HG02642 (cell line): ENCODE data around the gene SIRT5.

Experiments used
- ATAC-seq: cut with Tn5 transposase; IDR thresholded peaks from one replicate; pipeline ENCODE4 v1.9.1; 2021; ENCODE audit warnings: mild to moderate bottlenecking; ENCODE audit not compliant: unreplicated experiment, poor library complexity

SIRT5 gene

GRCh38 chr6:13548500-13549210 lies 25.7 kb upstream of the SIRT5 start:
- no peak for ATAC-seq

DNA sequence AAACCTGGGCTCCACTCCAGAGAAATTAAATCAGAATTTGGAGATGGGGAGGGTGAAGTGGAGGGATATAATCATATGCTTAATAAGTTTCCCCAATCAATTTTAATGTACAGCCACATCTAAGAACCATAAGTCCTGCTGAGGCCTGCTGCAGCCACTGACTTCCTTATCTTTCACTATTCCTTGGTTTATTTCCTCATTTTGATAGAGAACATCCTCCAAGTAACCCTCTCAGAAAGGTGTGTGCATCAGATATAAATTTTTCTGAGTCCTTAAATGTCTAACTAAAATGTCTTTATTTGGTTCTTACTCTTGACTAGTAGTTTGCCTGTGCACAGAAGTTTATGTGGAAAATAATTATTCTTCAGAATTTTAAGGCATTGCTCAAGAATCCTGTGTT lies 23.7 kb upstream of the SIRT5 start:
- no peak for ATAC-seq

GRCh38 chr6:13553646-13554045 lies 20.8 kb upstream of the SIRT5 start:
- ATAC-seq: no peak

- no peak for ATAC-seq
Measured at GRCh38 chr6:13554929-13555333, 19.5 kb upstream of the SIRT5 start.

DNA sequence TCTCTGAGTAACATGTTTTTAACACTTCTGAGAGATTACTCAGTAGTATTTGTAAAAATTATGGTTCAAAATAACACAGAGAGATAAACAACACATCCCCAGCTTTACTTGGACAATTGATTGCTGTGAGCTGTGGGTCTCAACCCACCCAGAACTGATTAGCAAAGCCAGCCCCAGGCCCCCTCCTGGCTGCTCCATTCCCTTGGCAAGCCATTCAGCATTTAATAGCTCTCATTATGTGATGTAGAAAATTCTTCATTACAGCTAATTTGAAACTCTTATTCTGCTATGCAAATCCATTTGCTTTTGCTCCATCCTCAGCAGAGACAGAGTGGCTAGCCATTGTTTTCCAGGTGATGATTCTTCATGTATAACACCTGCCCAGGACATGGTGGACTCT lies 16.6 kb upstream of the SIRT5 start:
- no peak for ATAC-seq

DNA sequence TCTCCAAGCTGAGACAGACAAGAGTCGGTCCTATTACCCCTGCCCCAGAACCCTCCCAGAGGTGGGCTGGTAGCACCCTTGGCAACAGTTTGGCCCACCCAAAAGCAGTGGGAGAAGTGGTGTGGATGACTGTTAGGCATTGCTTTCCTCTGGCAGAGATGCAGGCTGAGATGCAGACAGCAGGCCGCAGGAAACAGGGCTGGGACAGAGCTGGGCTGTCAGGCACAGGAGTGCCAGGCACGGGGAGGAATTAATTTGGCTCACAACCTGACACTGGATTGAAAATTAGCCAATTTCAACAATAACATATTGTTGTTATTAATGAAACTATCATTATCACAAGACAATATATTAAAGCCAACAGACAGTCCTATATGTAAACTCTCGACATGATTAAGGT lies 15.7 kb upstream of the SIRT5 start:
- no peak for ATAC-seq

- no peak for ATAC-seq
Measured at GRCh38 chr6:13559251-13559650, 15.2 kb upstream of the SIRT5 start.

- ATAC-seq: no peak
Measured at GRCh38 chr6:13559968-13560650, 14.3 kb upstream of the SIRT5 start.

GRCh38 chr6:13560651-13561044 lies 13.8 kb upstream of the SIRT5 start:
- ATAC-seq: no peak

DNA sequence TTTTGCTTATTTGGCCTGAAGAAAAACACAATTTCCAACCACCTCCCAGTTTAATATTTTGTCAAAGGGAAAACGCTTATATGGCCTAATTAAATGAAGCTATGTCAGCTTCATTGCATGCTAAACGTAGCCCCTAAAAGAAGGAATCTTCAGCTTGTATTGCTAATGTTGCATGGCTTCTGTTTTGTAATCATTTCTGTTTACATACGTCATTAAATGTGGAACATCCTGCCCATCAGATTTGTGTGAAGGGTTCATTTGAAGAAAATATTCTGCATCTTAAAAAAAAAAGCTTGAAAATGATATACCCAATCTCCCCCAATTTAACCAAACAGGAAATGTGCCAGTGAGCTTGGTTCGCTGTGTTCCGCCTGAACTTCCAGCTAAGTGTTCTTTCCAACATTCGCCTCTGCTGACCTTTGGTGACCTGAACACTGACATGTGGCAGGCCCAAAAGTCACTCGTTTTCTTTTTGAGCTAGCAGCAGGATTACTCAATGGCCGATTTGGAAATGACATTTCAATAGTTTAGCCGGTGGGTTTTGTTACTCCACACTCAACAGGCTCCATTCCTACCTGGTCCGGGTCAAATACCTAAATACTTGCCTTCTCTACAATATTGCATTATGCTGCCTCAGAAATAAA lies 12.7 kb upstream of the SIRT5 start:
- no peak for ATAC-seq

DNA sequence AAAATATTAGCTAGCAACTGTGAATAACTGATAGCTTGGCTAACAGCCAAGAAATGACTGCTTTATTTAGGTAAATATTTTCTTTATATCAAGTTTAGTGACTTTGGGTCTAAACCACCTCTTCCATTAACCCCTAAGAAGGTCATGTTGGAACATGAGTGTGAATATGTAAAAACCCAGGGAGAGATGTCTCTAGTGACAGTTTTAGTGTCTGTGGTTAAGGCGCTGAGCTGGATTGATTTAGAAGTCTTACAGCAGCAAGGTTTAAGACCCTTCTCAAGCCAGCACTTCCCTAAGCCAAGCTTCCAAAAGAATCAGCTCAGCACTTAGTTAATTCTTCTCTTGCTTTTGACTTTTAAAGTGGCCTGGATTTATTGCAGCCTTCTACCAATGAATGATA lies 11.4 kb upstream of the SIRT5 start:
- no peak for ATAC-seq

GRCh38 chr6:13565921-13566320 lies 8.5 kb upstream of the SIRT5 start:
- no peak for ATAC-seq

GRCh38 chr6:13566500-13566899 lies 7.9 kb upstream of the SIRT5 start:
- ATAC-seq: no peak

DNA sequence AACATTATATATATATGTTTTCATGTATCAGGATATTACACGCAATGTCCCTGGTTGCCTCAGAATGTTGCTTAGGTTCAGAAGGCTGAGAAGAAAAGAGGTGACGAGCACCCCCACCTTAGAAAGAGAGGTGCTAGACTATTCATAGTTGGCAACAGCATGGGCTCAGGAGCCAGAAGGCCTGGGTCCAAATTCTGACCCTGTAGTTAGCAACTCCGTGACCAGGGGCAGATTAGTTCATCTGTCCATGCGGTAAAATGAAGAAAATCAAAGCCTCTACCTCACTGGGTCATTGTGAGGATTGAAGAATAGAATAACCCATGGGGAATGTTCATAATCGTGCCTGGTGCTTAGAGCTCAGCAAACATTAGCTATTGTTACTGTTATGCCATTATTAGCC lies 5.4 kb upstream of the SIRT5 start:
- ATAC-seq: no peak

DNA sequence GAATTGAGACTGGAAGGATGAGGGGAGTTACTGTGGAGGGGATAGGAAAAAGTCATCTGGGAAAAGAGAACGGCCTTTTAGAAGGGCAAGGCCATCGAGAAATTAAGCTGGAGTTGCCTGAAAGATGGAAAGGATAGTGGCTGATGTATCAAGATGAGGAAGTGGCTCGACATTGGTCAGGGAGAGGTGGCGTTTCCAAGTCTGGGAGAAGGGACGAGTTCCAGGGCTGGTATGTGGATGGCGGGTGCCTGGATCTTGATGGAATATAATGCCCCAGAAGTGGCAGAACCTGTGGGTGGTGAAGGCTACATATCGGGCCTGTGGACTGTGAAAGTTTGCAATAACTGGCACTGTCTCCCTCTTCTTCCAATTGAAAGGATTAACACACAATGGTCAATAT lies 2.2 kb upstream of the SIRT5 start:
- no peak for ATAC-seq

DNA sequence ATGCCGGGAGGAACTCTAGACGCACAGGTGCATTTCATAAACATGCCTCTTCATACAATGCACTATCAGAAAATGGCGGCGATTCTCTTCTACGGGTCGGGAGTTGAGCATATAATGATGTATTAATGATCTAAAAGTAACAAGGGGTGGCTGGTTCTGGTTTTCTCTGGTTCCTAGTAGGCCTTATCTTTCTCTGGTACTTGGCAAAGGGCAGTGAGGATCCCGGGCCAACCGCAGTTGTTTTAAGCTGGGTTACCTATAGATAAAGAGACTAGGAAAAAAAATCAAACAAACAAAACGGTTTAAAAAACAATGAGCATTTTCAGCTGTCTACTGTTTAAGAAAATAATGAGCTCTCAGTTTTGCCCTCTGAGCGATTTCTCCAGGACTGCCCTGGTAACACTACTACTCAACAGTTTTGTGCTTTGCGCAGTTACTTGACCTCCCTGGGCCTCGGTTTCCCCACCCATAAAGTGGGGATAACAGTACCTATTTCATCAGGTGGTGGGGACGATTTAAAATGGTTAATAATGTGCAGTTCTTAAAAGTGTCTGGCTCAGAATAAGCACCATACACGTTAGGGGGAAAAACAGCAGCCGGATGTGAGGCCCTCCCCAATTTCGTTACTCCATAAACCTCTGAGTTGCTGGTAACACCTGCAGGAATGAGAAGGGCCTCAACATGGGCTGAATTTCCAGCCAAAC lies 1.3 kb upstream of the SIRT5 start:
- ATAC-seq: no peak

DNA sequence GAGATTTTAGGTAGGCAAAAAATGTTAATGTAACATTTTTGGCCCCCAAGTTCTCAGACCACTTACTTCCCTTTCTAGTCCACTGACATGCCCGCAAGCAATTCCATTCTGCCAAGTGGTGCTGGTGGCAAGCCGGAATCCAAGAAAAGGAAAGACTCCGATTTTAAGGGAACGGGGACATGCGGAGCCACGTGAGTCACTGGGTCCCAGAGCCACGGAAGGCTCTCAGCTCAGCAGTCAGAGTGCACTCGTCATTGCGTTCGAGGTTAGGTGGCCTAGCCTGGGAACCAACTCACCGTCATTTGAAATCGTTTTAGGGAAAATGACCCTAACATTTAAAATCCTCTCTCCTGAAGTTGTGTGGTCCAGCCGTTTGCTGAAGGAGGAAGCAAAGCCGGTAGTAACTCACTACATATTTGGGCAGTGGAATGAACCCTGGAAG lies 711 bp upstream of the SIRT5 start:
- no peak for ATAC-seq

DNA sequence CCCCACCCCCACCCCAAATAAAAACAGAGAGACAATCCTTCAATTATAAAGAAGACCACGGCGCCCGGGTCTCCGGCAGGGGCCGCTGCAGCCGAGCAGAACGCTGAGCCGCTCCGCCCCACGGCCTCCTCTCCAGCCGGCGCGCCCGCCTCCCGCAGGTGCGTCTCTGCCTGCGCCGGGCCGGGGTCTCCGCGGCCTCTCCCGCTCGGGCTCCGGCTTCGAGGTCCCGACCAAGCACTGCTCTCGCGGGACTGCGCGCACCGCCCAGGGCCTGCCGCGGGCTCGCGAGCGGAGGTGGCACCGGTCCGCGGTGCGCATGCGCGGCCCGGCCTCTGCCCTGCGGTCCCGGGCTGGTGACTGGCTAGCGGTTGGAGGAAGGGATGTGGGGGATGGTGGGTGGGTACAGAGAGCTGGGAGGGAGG lies 241 bp upstream of the SIRT5 start:
- ATAC-seq: peak; percentile 84

DNA sequence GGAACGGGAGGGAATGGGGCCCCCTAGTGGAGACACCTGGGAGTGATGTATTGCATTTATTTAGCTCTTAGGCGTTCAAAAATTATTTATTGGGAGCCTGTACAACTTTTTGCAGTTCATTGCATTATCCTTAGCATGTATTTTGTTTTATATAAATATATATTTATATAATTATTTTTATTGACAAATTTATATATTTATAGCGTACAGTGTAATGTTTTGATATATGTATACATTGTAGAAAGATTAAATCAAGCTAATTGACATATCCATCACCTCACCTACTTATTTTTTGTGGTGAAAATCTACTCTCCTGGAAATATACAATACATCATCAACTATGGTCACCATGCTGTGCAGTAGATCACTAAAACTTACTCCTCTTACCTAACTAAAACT lies 975 bp downstream of the SIRT5 start:
- ATAC-seq: no peak

DNA sequence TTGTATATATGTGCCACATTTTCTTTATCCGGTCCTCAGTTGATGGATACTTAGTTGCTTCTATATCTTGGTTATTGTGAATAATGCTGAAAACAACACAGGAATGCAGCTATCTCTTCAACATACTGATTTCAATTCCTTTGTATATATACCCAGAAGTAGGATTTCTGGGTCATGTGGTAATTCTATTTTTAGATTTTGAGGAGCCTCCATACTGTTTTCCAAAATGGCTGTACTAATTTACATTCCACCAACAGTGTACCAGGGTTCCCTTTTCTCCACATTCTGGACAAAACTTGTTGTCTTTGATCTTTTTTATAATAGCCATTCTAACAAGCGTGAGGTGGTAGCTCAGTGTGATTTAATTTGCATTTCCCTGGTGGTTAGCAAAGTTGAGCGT lies 1.6 kb downstream of the SIRT5 start:
- no peak for ATAC-seq

GRCh38 chr6:13577926-13578325 lies 3.5 kb downstream of the SIRT5 start:
- no peak for ATAC-seq
